Measurements from ENCODE around the gene RRP15. TPM values are rescaled to one million over a fixed set of nuclear protein-coding genes. Genes with fewer than 3 reads are reported as not detected.

The RRP15 gene
- total RNA-seq = 5.9 and 6.9 TPM in 2 replicates
- 8.6 and 10.6 TPM in 2 replicates for polyA plus RNA-seq
- 14.4 and 16.0 TPM in 2 replicates for polyA plus RNA-seq (2012)
- 1.9 and 2.9 TPM in 2 replicates for polyA minus RNA-seq (ENCODE audit: low replicate concordance)

GRCh38 chr1:218284917-218285635, at the start of gene RRP15:
Gene RRP15, plus strand, starts transcription at chr1:218285293. Its CDS starts 24 bp downstream, at chr1:218285317.
- Histone ChIP-seq H3K27ac (ENCODE audit: insufficient read depth, low read length) (peak within 1 kb of the TSS; percentile 63), H3K9me3 (ENCODE audit: control insufficient read depth, insufficient read depth, low read depth, low read length) (no peaks in the 10 kb centered on the region), H3K4me2 (ENCODE audit: extremely low read depth, insufficient read depth, low read length) (peak within 1 kb of the TSS; percentile 94), H3K79me2 (ENCODE audit: control insufficient read depth, insufficient read depth, low read length) (peaks cover 27% of the 10 kb centered on the region), H3K36me3 (ENCODE audit: control insufficient read depth, insufficient read depth, low read length) (no peaks in the 10 kb centered on the region), H4K20me1 (ENCODE audit: control insufficient read depth, extremely low read depth, insufficient read depth, low read length) (no peaks in the 10 kb centered on the region), H3K27me3 (ENCODE audit: control insufficient read depth, insufficient read depth, low read length) (no peaks in the 10 kb centered on the region), H2AFZ (ENCODE audit: low read length) (peak within 1 kb of the TSS; percentile 100), H3K4me3 (replicated peaks in 1 of 4; ENCODE audit: control extremely low read depth in 1 of 4, insufficient read depth in 1 of 4, low read depth in 3 of 4, low read length in 4 of 4) (peak within 1 kb of the TSS; percentile 92 to 98 (median 96)), H3K9ac (ENCODE audit: insufficient read depth, low read length) (peak within 1 kb of the TSS; percentile 57), H3K4me1 (ENCODE audit: control insufficient read depth, extremely low read depth, insufficient read depth, low read length) (peaks cover 2% of the 10 kb centered on the region)
- peak; percentile 91 to 94 for DNase-seq (ENCODE audit: low read depth in 2 of 2)
- no peak for TF ChIP-seq EZH2 (IDR thresholded peaks at IDR 0.05; ENCODE audit: low read length, missing control alignments)
- TF ChIP-seq CTCF (conservative IDR thresholded peaks at IDR 0.05 in 1 of 2, IDR thresholded peaks at IDR 0.05 in 1 of 2; ENCODE audit: low read depth in 1 of 2, low read length in 2 of 2) = no peak

- Histone ChIP-seq H3K27ac (ENCODE audit: insufficient read depth, low read length) (no peak overlapping the region), H3K36me3 (ENCODE audit: control insufficient read depth, insufficient read depth, low read length) (no peaks in the 10 kb centered on the region), H3K4me2 (ENCODE audit: extremely low read depth, insufficient read depth, low read length) (no peak overlapping the region), H3K27me3 (ENCODE audit: control insufficient read depth, insufficient read depth, low read length) (no peaks in the 10 kb centered on the region), H3K9ac (ENCODE audit: insufficient read depth, low read length) (no peak overlapping the region), H2AFZ (ENCODE audit: low read length) (no peak overlapping the region), H4K20me1 (ENCODE audit: control insufficient read depth, extremely low read depth, insufficient read depth, low read length) (no peaks in the 10 kb centered on the region), H3K9me3 (ENCODE audit: control insufficient read depth, insufficient read depth, low read depth, low read length) (no peaks in the 10 kb centered on the region), H3K4me3 (replicated peaks in 1 of 4; ENCODE audit: control extremely low read depth in 1 of 4, insufficient read depth in 1 of 4, low read depth in 3 of 4, low read length in 4 of 4) (no peak overlapping the region), H3K79me2 (ENCODE audit: control insufficient read depth, insufficient read depth, low read length) (no peaks in the 10 kb centered on the region), H3K4me1 (ENCODE audit: control insufficient read depth, extremely low read depth, insufficient read depth, low read length) (no peaks in the 10 kb centered on the region)
- DNase-seq (ENCODE audit: low read depth in 2 of 2) = peak in 1 of 2 donors; percentile 5
- TF ChIP-seq EZH2 (IDR thresholded peaks at IDR 0.05; ENCODE audit: low read length, missing control alignments) (no peak), CTCF (conservative IDR thresholded peaks at IDR 0.05 in 1 of 2, IDR thresholded peaks at IDR 0.05 in 1 of 2; ENCODE audit: low read depth in 1 of 2, low read length in 2 of 2) (no peak)
These were observed 42.9 kb upstream of the RRP15 start for GRCh38 chr1:218242171-218242570.

GRCh38 chr1:218247339-218247738, 37.8 kb upstream of the RRP15 start:
- Histone ChIP-seq H2AFZ (ENCODE audit: low read length) (no peak overlapping the region), H3K36me3 (ENCODE audit: control insufficient read depth, insufficient read depth, low read length) (no peaks in the 10 kb centered on the region), H3K4me1 (ENCODE audit: control insufficient read depth, extremely low read depth, insufficient read depth, low read length) (no peaks in the 10 kb centered on the region), H3K27me3 (ENCODE audit: control insufficient read depth, insufficient read depth, low read length) (no peaks in the 10 kb centered on the region), H3K4me2 (ENCODE audit: extremely low read depth, insufficient read depth, low read length) (no peak overlapping the region), H3K79me2 (ENCODE audit: control insufficient read depth, insufficient read depth, low read length) (no peaks in the 10 kb centered on the region), H3K4me3 (replicated peaks in 1 of 4; ENCODE audit: control extremely low read depth in 1 of 4, insufficient read depth in 1 of 4, low read depth in 3 of 4, low read length in 4 of 4) (no peak overlapping the region), H3K9ac (ENCODE audit: insufficient read depth, low read length) (no peak overlapping the region), H3K27ac (ENCODE audit: insufficient read depth, low read length) (no peak overlapping the region), H4K20me1 (ENCODE audit: control insufficient read depth, extremely low read depth, insufficient read depth, low read length) (no peaks in the 10 kb centered on the region), H3K9me3 (ENCODE audit: control insufficient read depth, insufficient read depth, low read depth, low read length) (no peaks in the 10 kb centered on the region)
- TF ChIP-seq EZH2 (IDR thresholded peaks at IDR 0.05; ENCODE audit: low read length, missing control alignments) (no peak), CTCF (conservative IDR thresholded peaks at IDR 0.05 in 1 of 2, IDR thresholded peaks at IDR 0.05 in 1 of 2; ENCODE audit: low read depth in 1 of 2, low read length in 2 of 2) (no peak)
- DNase-seq (ENCODE audit: low read depth in 2 of 2) = no peak
